ENCODE measurements around the gene HPSE.

GRCh38 chr4:83272900-83273299 is 61.7 kb downstream of the HPSE start:
- no peak for TF ChIP-seq CTCF (IDR thresholded peaks at IDR 0.05 in 2 of 3, conservative IDR thresholded peaks at IDR 0.05 in 1 of 3; ENCODE audit: insufficient read depth in 2 of 3, low read depth in 1 of 3, low read length in 3 of 3)
- TF ChIP-seq CBX5 (IDR thresholded peaks at IDR 0.05; ENCODE audit: borderline replicate concordance, low read depth): no peak
- no peak for TF ChIP-seq POLR2A (conservative IDR thresholded peaks at IDR 0.05)
- TF ChIP-seq MAFG (tag; conservative IDR thresholded peaks at IDR 0.05): no peak
- no peak for TF ChIP-seq NCOA4 (IDR thresholded peaks at IDR 0.05; ENCODE audit: partially characterized antibody)

Measured in K562 (cell line).